GM18861 (cell line): ENCODE data around the gene PTPN1.
A peak's percentile ranks its signal among the peaks of the same experiment; 100 is the strongest.
"Not testable (repeated sequence)": the region's sequence is repeated elsewhere in the genome, so short reads cannot be mapped to it uniquely, and the experiment has no call there.

ENCODE experiments used
- ATAC-seq: cut with Tn5 transposase; IDR thresholded peaks from one replicate; pipeline ENCODE4 v1.9.1; 2021; ENCODE audit not compliant: unreplicated experiment

Gene PTPN1

GRCh38 chr20:50478162-50478990, 31.8 kb upstream of the PTPN1 start:
- peak; percentile 59 for ATAC-seq

DNA sequence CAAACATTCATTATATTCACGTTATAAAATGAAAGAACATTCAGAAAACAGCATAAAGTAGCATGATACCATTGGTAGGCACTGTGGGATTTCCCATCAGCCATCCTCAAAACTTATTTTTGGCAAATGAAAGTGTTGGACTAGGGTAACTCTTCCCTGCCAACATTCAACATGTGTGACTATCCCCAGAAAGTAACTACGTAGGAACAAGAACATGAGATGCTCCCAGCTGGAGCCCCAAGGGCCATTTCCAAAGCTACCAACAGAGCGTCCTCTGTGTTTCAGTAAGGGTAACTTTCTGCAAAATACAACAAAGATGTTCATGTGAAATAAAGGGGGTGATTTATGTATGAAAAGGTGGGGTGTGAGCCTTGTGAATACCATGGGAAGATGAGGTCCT, 28.4 kb upstream of the PTPN1 start:
- no peak for ATAC-seq

DNA sequence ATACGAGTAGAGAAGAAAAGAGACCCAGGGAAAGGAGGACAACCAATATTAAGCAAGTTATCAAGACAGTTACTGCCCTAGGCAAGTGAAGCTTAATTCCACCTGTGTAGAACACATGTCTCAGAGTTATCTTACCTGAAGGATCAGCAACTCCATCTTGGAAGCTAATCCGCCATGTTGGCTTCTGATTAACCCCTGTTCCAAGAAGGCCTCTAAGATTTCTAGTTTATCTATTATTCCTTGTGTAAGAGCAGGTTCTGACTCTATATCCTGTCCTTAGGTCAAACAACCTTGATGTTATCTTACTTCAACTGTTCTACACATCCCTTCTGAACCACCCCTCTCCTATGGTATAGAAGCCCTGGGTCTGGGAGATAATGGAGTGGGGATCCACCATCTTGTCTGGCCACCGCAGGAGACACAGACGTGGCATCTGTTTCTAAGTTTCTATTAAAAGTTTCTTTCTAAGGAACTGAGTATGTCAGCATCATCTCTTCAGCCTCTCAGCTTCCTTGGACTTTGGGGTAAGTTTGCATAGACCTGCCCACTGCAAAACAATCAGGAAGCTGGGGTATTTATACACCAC, 27.7 kb upstream of the PTPN1 start:
- no peak for ATAC-seq

- no peak for ATAC-seq
Measured at GRCh38 chr20:50484271-50484976, 25.8 kb upstream of the PTPN1 start.

DNA sequence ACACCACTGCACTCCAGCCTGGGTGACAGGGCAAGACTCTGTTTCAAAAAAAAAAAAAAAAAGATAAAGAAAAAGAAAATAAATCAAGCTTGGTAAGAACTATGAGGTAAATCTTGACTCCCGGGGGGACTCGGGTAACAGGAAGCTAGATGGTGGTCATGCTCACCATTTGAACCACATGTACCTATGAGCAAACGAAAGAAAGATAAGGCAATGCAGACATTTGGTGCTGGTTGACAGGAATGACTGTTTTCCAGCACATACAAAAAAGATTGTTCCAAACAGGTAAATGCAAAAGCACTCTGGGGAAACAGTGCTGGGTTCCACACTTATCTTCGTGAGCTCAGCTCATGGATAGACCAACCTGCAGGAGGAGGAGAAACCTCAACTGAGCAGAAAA, 22.8 kb upstream of the PTPN1 start:
- ATAC-seq = no peak

DNA sequence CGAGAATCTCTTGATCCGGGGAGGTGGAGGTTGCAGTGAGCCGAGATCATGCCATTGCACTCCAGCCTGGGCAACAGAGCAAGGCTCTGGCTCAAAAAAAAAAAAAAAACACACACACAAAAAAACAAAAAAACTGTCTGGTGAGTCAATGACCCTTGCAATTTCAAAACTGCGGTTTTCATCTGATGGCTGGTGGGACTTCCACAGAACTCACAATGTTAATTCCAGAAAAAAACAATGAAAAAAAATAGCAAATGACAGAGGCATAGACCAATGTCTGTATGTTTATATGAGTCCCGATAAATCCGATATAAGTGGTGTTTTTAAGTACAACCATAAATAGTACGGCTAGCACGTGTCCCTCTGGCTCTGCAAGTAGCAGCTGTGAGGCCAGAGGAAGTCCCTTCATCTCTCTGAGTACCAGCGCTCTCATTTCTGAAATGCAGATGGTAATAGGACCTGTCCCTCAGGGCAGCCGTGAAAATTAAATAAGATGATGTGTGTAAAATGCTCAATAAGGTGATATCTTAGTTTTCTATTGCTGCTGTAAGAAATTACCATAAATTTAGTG, 21.9 kb upstream of the PTPN1 start:
- no peak for ATAC-seq

- ATAC-seq = no peak
Measured at GRCh38 chr20:50491168-50491567, 19.0 kb upstream of the PTPN1 start.

DNA sequence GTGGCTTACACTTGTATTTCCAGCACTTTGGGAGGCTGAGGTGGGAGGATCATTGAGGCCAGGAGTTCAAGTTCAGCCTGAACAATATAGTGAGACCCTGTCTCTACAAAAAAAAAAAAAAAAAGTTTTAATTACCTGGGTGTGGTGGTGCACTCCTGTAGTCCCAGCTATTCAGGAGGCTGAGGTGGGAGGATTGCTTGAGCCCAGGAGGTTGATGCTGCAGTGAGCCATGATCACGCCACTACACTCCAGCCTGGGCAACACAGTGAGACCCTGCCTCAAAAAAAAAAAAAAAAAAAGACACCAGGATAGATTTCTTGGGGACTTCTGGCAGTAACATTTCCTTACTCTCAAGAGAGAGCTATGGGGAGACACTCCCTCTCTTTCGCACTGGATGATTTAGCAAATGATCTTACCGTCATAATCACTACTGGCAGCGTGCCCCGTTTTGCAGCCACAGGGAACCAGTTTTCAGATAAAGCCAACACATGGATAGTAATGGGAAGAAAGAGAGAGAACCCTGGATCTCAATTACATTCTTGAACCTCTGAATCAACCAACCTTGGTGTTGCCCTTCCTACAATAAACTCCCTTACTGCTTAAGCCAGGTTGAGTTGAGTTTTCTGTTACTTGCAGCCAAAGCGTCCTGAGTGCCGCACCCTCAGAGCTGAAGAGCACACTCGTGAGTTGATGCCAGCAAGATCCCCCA, 18.1 kb upstream of the PTPN1 start:
- no peak for ATAC-seq

- ATAC-seq = no peak
Measured at GRCh38 chr20:50493881-50494253, 16.3 kb upstream of the PTPN1 start.

DNA sequence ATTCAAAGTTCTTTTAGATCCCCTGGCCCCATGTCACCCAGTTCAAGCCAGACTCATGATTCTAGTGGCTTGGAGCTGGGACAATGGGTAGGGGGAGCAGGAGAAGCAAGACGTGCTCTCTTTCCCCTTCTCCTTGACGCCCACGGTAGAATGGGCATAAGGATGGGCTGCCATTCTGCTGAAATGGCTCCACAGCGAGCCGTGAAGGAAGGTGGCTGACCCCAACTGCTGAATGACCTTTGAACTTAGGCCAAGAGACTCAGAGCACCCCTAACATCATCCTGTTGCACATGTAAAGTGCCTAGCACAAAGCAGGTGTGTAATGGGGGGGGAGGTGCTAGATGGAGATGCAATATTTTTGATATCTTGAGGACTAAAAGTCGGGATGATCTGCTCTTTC, 15.8 kb upstream of the PTPN1 start:
- ATAC-seq = no peak

- no peak for ATAC-seq
Measured at GRCh38 chr20:50496773-50497385, 13.3 kb upstream of the PTPN1 start.

GRCh38 chr20:50498071-50498776, 12.0 kb upstream of the PTPN1 start:
- ATAC-seq = no peak

DNA sequence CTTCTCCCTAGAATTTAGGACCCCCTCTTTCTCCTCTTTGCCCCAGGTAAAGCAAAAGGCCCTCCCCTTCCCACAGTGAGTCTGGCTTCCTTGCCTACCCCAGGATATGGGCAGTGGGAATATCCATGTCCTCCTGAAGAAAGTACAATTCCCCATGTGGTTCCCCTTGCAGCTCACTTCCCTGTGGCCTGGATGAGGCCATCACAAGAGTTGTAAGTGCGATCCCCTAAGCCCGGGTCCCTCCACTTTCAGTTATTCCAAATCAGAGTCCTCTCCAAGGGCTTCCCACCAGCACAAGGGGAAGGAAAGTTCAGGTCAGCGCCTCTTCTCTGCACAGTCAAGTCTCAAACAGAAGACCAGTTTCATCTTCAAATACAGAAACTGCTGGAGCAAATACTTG, 10.2 kb upstream of the PTPN1 start:
- no peak for ATAC-seq

GRCh38 chr20:50501972-50502745, 8.0 kb upstream of the PTPN1 start:
- ATAC-seq = no peak

DNA sequence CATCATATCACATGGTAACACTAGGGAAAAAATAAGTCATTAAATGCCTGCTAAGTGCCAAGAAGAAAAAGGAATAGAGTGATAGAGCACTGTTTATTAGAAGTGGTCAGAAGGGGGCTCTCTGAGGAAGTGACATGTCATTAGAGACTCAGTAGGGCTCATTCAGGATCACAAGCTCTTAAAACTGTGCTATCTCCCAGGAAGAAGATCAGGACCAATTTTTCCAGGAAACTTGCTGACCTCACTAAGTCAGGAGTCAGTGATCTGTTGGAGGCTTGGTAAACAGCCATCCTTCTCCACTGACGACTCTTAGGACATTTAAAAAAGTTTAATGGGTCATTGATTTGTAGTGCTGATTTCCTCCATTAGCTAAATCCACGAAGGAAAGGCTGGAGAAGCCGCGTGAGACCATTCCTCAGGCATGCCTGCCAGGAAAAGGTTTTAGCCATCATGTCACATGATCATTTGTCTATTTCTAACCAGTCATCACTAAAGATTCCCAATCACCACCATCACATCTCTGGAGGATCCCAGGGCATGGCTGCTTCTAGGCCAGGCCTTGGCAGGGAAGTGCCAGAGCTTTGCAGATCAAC, 5.9 kb upstream of the PTPN1 start:
- ATAC-seq = no peak

DNA sequence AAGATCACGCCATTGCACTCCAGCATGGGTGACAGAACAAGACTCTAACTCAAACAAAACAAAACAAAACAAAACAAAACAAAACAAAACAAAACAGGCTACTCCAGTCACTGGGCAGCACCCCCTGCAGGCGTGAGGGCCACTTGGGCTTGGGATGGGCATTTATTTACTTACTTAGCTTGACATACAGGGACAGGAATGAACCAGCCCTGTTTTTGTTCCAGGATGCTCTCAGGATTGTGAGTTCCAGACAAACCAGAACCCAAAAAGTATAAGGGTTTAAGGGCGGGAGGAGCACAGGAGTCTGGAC, 4.0 kb upstream of the PTPN1 start:
- no peak for ATAC-seq

GRCh38 chr20:50507745-50508144, 2.4 kb upstream of the PTPN1 start:
- not testable (repeated sequence) for ATAC-seq

GRCh38 chr20:50508171-50508755, 1.9 kb upstream of the PTPN1 start:
- ATAC-seq = no peak
